Left ventricle myocardium inferior (tissue), 1 donor: ENCODE measurements around the gene GNG7. TPM values are rescaled to one million over a fixed set of nuclear protein-coding genes. Genes with fewer than 3 reads are reported as not detected.

Experiments used
- DNase-seq: peaks from one replicate; pipeline ENCODE4 v3.0.0-alpha.2; 2020
- H3K27ac ChIP-seq: fragments of 200-600 bp; replicated peaks from 2 replicates; pipeline ENCODE4 v1.8.0; 2021
- H3K27me3 ChIP-seq: fragments of 200-600 bp; 2 replicates; pipeline ENCODE4 v1.8.0; 2021; ENCODE audit warnings: low read depth
- H3K36me3 ChIP-seq: fragments of 200-600 bp; 2 replicates; pipeline ENCODE4 v1.8.0; 2021
- H3K4me1 ChIP-seq: fragments of 200-600 bp; 2 replicates; pipeline ENCODE4 v1.8.0; 2021
- H3K4me3 ChIP-seq: fragments of 200-600 bp; 2 replicates; pipeline ENCODE4 v1.8.0; 2021; ENCODE audit warnings: mild to moderate bottlenecking, moderate library complexity
- H3K9me3 ChIP-seq: fragments of 200-600 bp; replicated peaks from 2 replicates; pipeline ENCODE4 v1.8.0; 2021
- CTCF ChIP-seq: fragments of 200-600 bp; IDR thresholded peaks from 2 replicates; pipeline ENCODE4 v1.8.0; 2021; ENCODE audit warnings: antibody characterized with exemption, mild to moderate bottlenecking, borderline replicate concordance
- intact Hi-C: fragments of 100-400 bp; cut with micrococcal nuclease; formaldehyde crosslinking; loops from one replicate; pipeline ENCODE4 v1.11.0; 2022
- total RNA-seq: library from RNA; stranded (reverse); fragmentation: NEBNext Ultra II Directional; extraction: Animal tissue kit (Norgen Biotek cat#: 25700); gene quantifications from one replicate; pipeline ENCODE4 v1.2.1, GENCODE V29; 2021
- donor health status: DM: no; HTN: yes; CAD: no; lungs with severe emphysema.

GNG7 gene
- total RNA-seq, 1 donor from 2014 or later, result 46.6 TPM

DNA sequence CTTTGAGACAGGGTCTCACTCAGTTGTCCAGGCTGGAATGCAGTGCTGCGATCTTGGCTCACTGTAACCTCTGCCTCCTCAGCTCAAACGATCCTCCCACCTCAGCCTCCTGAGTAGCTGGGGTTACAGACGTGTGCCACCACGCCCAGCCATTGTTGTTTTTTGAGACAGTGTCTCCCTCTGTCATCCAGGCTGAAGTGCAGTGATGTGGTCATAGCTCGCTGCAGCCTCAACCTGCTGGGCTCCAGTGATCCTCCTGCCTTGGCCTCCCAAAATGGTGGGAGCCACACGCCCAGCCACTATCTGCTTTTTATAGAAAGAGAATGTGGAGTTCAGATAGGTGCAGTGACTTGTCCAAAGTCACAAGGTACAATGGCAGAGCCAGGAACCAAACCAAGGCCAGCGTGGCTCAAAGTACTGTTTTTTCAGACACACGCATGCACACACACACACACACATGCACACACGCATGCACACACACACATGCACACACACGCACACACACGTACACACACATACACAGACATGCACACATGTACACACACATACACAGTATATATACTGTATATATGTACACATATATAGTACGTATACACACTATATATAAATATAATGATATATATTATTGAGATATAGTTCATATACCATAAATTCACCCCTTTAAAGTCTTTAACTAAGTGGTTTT, 220.0 kb downstream of the GNG7 start:
- Histone ChIP-seq H3K9me3 (peaks cover 18% of the 10 kb centered on the region), H3K4me3 (no peak overlapping the region), H3K36me3 (peaks cover 8% of the 10 kb centered on the region), H3K27ac (no peak overlapping the region), H3K4me1 (peaks cover 22% of the 10 kb centered on the region), H3K27me3 (no peaks in the 10 kb centered on the region)
- TF ChIP-seq CTCF, result no peak
- no peak for DNase-seq
- intact Hi-C loops, result no loop called here

GRCh38 chr19:2481466-2481865, 221.0 kb downstream of the GNG7 start:
- peaks cover 32% of the 10 kb centered on the region for H3K4me1 ChIP-seq
- no peak for DNase-seq
- peaks cover 18% of the 10 kb centered on the region for H3K9me3 ChIP-seq
- H3K27ac ChIP-seq, result no peak overlapping the region
- H3K4me3 ChIP-seq, result no peak overlapping the region
- TF ChIP-seq CTCF, result no peak
- peaks cover 13% of the 10 kb centered on the region for H3K36me3 ChIP-seq
- H3K27me3 ChIP-seq, result no peaks in the 10 kb centered on the region
- intact Hi-C loops, result no loop called here

DNA sequence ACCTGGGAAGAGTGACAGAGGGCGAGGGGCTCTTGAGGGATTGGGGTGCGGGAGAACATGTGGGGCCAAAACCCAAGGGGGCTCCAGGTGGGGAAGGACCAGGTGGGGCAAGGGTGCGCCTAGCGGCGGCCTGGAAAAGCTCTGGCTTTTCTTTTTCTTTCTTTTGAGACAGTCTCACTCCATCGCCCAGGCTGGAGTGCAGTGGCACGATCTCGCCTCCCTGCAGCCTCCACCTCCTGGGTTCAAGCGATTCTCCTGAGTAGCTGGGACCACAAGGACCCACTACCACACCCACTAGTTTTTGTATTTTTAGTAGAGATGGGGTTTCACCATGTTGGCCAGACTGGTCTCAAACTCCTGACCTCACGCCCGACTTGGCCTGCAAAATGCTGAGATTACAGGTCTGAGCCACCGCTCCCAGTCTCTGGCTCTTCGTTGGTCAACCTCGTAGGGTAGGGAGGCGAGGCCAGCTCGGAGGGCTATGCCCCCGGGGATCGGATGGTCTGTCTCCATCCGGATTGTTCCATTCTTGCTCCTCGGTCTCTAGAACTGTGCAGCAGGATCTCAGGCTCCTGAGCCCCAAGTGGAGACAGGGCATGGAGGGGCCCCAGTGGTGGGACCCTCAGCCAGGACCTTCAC, 222.8 kb downstream of the GNG7 start:
- intact Hi-C loops, result loop anchor here (5.0 to 10.0 kb wide), 2 partner anchors 63 to 105 kb away; no protein-coding TSS in a partner anchor
- DNase-seq, result no peak
- Histone ChIP-seq H3K27ac (no peak overlapping the region), H3K27me3 (no peaks in the 10 kb centered on the region), H3K36me3 (peaks cover 13% of the 10 kb centered on the region), H3K4me3 (peak overlapping the region; percentile 98), H3K4me1 (peaks cover 47% of the 10 kb centered on the region), H3K9me3 (peaks cover 18% of the 10 kb centered on the region)
- no peak for TF ChIP-seq CTCF

GRCh38 chr19:2478756-2479555, 223.5 kb downstream of the GNG7 start:
- peaks cover 51% of the 10 kb centered on the region for H3K4me1 ChIP-seq
- peak overlapping the region; percentile 98 for H3K4me3 ChIP-seq
- intact Hi-C loops, result loop anchor here (5.0 to 10.0 kb wide), 2 partner anchors 63 to 106 kb away; no protein-coding TSS in a partner anchor
- H3K36me3 ChIP-seq, result peaks cover 13% of the 10 kb centered on the region
- no peak for TF ChIP-seq CTCF
- DNase-seq, result peak; percentile 84
- peaks cover 18% of the 10 kb centered on the region for H3K9me3 ChIP-seq
- H3K27ac ChIP-seq, result peak overlapping the region; percentile 95
- no peaks in the 10 kb centered on the region for H3K27me3 ChIP-seq

DNA sequence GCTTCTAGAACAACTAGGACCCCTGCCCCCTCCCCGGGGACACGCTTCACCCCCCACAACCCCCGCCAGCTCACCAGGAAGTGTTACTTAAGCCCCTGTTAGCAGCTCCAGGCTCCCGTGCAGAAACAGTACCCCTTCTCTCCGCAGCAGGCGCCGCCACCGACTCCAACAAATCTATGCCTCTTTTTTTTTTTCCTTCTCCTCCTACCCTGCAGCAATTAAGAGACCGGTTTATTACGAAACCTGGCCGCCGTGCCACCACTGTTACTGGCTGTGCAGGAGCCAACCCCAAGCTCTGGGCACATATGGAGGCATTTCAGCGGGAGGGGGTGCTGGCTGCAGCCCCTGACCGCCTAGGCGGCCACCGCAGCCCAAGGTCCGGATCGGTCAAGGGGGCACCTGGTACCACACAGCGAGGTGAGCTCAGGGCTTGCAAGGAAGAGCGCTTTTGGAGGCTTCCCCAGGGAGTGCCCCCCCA, 224.2 kb downstream of the GNG7 start:
- peak; percentile 61 for DNase-seq
- TF ChIP-seq CTCF, result peak; percentile 29
- H3K27me3 ChIP-seq, result no peaks in the 10 kb centered on the region
- peak overlapping the region; percentile 95 for H3K27ac ChIP-seq
- H3K9me3 ChIP-seq, result peaks cover 12% of the 10 kb centered on the region
- peaks cover 13% of the 10 kb centered on the region for H3K36me3 ChIP-seq
- intact Hi-C loops, result loop anchor here (5.0 to 10.0 kb wide), 2 partner anchors 64 to 106 kb away; no protein-coding TSS in a partner anchor
- peak overlapping the region; percentile 98 for H3K4me3 ChIP-seq
- peaks cover 51% of the 10 kb centered on the region for H3K4me1 ChIP-seq
